NCI-H748 (cell line): ENCODE data around the gene GPD1.
"Not testable (repeated sequence)": the region's sequence is repeated elsewhere in the genome, so short reads cannot be mapped to it uniquely, and the experiment has no call there.

ENCODE experiments used
- DNase-seq: peaks from one replicate; lab custom pipeline; 2025; ENCODE audit not compliant: unreplicated experiment; lab: John Stamatoyannopoulos, UW

The GPD1 gene

GRCh38 chr12:50120521-50120920, 16.7 kb downstream of the GPD1 start:
- DNase-seq, result no peak

GRCh38 chr12:50120953-50121352, 17.1 kb downstream of the GPD1 start:
- no peak for DNase-seq

GRCh38 chr12:50121641-50122040, 17.8 kb downstream of the GPD1 start:
- DNase-seq, result no peak

DNA sequence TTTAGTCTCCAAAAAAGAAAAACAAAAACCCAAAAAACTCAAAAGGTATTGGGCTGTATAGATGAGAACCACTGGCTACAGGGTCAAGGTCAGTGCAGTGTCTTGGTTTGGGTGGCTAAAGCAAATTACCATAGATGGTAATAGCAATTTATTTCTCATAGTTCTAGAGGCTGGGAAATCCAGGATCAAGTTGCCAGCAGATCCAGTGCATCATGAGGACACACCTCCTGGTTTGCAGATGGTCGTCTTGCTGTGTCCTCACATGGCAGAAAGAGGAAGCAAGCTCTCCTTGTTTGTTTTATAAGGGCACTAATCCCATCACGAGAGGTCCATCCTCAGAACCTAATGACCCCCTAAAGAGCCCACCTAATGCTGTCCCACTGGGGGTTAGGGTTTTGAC, 19.4 kb downstream of the GPD1 start:
- no peak for DNase-seq

DNA sequence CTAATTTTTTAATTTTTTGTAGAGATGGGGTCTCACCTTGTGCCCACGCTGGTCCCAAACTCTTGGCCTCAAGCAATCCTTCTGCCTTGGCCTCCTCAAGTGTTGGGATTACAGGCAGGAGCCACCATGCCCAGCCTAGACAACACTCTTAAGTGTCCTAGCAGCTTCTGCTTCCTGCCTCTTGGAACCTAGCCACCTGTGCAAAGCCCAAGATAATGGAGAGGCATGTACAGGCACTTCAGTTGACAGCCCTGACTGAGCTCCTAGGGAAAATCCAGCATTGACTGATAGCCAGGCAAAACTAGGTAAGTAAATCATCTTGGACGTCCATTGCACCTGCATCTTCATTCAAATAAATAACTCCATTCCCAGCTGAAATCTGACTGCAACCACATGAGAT, 23.7 kb downstream of the GPD1 start:
- no peak for DNase-seq

- DNase-seq, result no peak
Measured at GRCh38 chr12:50129290-50129689, 25.5 kb downstream of the GPD1 start.

DNA sequence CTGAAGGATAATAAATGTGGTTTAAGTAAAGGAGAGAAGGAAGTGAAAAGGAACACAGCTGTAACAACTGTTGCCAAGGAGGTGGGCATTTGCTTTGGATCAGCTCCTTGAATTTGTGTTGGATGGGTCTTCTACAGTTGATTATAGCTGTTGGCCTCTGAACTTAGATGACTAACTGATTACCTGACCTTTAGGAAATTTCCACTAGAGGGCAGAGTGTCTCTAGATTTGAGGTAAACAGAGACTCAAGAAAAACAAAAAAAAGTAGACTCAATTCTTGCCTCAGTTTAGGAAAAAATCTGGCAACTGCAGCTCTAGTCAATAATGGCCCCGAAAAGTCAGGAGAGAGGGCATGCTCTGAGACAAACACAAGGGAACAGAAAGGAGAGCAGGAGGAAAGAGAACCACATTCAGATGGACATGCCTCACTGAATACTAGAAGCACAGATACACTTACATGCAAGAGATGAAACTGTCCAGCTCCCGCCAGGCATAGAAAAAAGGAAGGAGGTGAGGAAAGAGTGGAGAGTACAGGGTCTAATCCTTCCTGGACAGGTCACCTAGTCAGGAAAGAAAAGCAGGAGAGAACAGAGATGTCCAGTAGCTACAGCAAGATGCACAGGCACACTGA, 28.8 kb downstream of the GPD1 start:
- no peak for DNase-seq

DNA sequence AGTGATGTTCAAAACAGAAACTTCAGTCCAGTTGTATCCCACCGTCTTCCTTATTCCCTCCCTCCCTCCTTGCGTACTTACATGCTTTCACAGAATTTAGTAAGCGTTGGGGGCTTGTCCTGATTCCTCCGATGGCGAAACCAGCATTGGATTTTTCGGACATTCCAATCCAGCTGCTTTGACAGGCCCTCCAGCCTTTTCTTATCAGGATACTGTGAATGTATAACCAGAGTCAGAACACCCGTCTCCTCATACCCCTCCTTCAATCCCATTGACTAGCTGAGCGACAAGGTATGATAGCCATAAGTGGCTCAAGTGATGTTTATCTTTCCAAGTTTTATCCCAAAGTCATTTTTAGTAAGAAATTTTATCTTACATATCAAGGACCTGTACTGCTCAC, 39.2 kb downstream of the GPD1 start:
- DNase-seq, result no peak

- no peak for DNase-seq
Measured at GRCh38 chr12:50145439-50145838, 41.6 kb downstream of the GPD1 start.

- no peak for DNase-seq
Measured at GRCh38 chr12:50147281-50147680, 43.5 kb downstream of the GPD1 start.

- DNase-seq, result not testable (repeated sequence)
Measured at GRCh38 chr12:50148011-50148410, 44.2 kb downstream of the GPD1 start.

DNA sequence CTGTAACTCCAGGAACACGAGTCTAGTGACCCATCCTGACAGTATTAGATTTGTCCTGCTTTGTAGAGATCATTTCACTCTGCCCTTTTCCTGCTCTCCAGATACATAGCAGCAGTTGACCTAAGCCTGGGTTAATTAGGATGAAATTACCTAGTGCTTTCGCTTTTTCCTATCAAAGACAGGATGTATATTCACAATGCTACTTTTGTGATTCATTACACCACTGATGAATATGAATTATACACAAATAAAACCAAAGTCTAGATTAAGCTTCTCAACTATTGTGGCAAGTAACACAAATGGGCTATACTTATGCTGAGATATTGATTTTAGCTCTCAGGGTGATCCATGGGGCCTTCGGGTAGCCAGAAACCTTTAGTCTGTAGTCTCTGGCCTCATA, 45.5 kb downstream of the GPD1 start:
- no peak for DNase-seq

GRCh38 chr12:50151047-50151687, 47.4 kb downstream of the GPD1 start:
- no peak for DNase-seq

DNA sequence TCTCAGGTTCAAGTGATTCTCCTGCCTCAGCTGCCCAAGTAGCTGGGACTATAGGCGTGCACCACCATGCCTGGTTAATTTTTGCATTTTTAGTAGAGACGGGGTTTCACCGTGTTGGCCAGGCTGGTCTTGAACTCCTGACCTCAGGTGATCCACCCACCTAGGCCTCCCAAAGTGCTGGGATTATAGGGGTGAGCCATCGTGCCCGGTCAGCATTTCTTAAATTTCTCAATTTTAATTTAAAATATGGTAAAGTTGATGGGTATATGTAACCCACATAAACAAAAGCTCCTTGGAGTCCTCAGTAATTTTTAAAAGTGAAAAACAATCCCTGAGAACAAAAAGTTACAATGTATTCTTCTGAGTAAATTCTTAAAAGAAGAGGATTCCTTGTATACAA, 51.1 kb downstream of the GPD1 start:
- not testable (repeated sequence) for DNase-seq

DNA sequence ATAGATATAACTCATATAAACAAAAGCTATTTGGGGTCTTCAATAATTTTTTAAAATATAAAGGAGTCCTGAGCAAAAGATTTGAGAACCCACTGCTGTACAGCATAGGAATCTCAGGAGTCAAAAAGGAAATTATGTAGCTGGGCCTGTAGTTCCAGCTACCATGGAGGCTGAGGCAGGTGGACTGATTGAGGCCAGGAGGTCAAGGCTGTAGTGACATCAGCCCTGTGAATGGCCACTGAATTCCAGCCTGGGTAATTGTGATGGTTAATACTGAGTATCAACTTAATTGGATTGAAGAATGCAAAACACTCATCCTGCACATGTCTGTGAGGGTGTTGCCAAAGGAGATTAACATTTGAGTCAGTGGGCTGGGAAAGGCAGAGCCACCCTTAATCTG, 52.8 kb downstream of the GPD1 start:
- DNase-seq, result no peak

GRCh38 chr12:50157259-50157658, 53.5 kb downstream of the GPD1 start:
- no peak for DNase-seq

- no peak for DNase-seq
Measured at GRCh38 chr12:50160643-50161042, 56.8 kb downstream of the GPD1 start.
